ENCODE measurements around the gene MRPS6. TPM values are rescaled to one million over a fixed set of nuclear protein-coding genes. Genes with fewer than 3 reads are reported as not detected.

MRPS6 gene
- total RNA-seq, 2 donors from 2014 or later: 66.6 to 76.9 TPM

- Histone ChIP-seq H3K27me3 (no peaks in the 10 kb centered on the region), H3K36me3 (no peaks in the 10 kb centered on the region), H3K4me3 (no peak overlapping the region), H3K4me1 (no peaks in the 10 kb centered on the region), H3K27ac (no peak overlapping the region), H3K9ac (ENCODE audit: low read depth in 2 of 2, low read length in 2 of 2) (no peak overlapping the region), H3K9me3 (no peaks in the 10 kb centered on the region)
- intact Hi-C loops (cut with DNase I): no loop called here
- TF ChIP-seq CTCF (IDR thresholded peaks at IDR 0.05): no peak
- DNase-seq: no peak
Observed at GRCh38 chr21:34143685-34144182, 70.4 kb downstream of the MRPS6 start.

GRCh38 chr21:34144224-34144623, 70.8 kb downstream of the MRPS6 start:
- H3K36me3 ChIP-seq: no peaks in the 10 kb centered on the region
- no peak overlapping the region for H3K27ac ChIP-seq
- no peak for DNase-seq
- no peak overlapping the region for H3K4me3 ChIP-seq
- no peak for TF ChIP-seq CTCF (IDR thresholded peaks at IDR 0.05)
- H3K4me1 ChIP-seq: no peaks in the 10 kb centered on the region
- no peaks in the 10 kb centered on the region for H3K27me3 ChIP-seq
- intact Hi-C loops (cut with DNase I): no loop called here
- H3K9me3 ChIP-seq: no peaks in the 10 kb centered on the region
- no peak overlapping the region for H3K9ac ChIP-seq (ENCODE audit: low read depth in 2 of 2, low read length in 2 of 2)

- Histone ChIP-seq H3K4me1 (no peaks in the 10 kb centered on the region), H3K27me3 (no peaks in the 10 kb centered on the region), H3K9ac (ENCODE audit: low read depth in 2 of 2, low read length in 2 of 2) (no peak overlapping the region), H3K9me3 (no peaks in the 10 kb centered on the region), H3K27ac (no peak overlapping the region), H3K4me3 (no peak overlapping the region), H3K36me3 (no peaks in the 10 kb centered on the region)
- no peak for TF ChIP-seq CTCF (IDR thresholded peaks at IDR 0.05)
- DNase-seq: no peak
- intact Hi-C loops (cut with DNase I): no loop called here
Observed at GRCh38 chr21:34147792-34148418, 74.5 kb downstream of the MRPS6 start.

- Histone ChIP-seq H3K4me3 (no peak overlapping the region), H3K9ac (ENCODE audit: low read depth in 2 of 2, low read length in 2 of 2) (no peak overlapping the region), H3K27ac (no peak overlapping the region), H3K4me1 (no peaks in the 10 kb centered on the region), H3K36me3 (no peaks in the 10 kb centered on the region), H3K9me3 (no peaks in the 10 kb centered on the region), H3K27me3 (no peaks in the 10 kb centered on the region)
- TF ChIP-seq CTCF (IDR thresholded peaks at IDR 0.05): no peak
- no peak for DNase-seq
- intact Hi-C loops (cut with DNase I): no loop called here
Observed at GRCh38 chr21:34148419-34148804, 75.0 kb downstream of the MRPS6 start.

- TF ChIP-seq CTCF (IDR thresholded peaks at IDR 0.05): no peak
- intact Hi-C loops (cut with DNase I): no loop called here
- Histone ChIP-seq H3K4me1 (no peaks in the 10 kb centered on the region), H3K9me3 (no peaks in the 10 kb centered on the region), H3K27ac (no peak overlapping the region), H3K9ac (ENCODE audit: low read depth in 2 of 2, low read length in 2 of 2) (no peak overlapping the region), H3K4me3 (no peak overlapping the region), H3K36me3 (no peaks in the 10 kb centered on the region), H3K27me3 (no peaks in the 10 kb centered on the region)
- DNase-seq: no peak
Observed at GRCh38 chr21:34148826-34149558, 75.6 kb downstream of the MRPS6 start.

Measured in colonic mucosa (tissue), 4 donors.